Measurements from ENCODE around the gene ARHGAP26.

- TF ChIP-seq CTCF (IDR thresholded peaks at IDR 0.05; ENCODE audit: low read length), result no peak
- no peak for TF ChIP-seq EZH2 (IDR thresholded peaks at IDR 0.05; ENCODE audit: borderline replicate concordance, low read length)
These were observed 55.4 kb downstream of the ARHGAP26 start for GRCh38 chr5:142825378-142826089.
